A673 (cell line): ENCODE results near the gene BMPR1B.

Source experiments
- EZH2 ChIP-seq: fragments of 200-600 bp; sonication (generic); IDR thresholded peaks from 2 replicates; pipeline ENCODE4 v1.6.1; 2017; ENCODE audit warnings: borderline replicate concordance, low read depth, mild to moderate bottlenecking, mixed read lengths, antibody characterized with exemption, low read length; ENCODE audit not compliant: poor library complexity, severe bottlenecking
- TF ChIP-seq, protein P1 (sequence below): fragments of 300-800, 200-600 bp; sonication (generic); conservative IDR thresholded peaks from 2 replicates; pipeline ENCODE4 v1.5.1; 2017; ENCODE audit warnings: low read depth, mild to moderate bottlenecking, antibody characterized with exemption, low read length, moderate library complexity, mixed read lengths

GRCh38 chr4:95018785-95019184, 261.0 kb downstream of the BMPR1B start:
- TF ChIP-seq, protein P1, sequence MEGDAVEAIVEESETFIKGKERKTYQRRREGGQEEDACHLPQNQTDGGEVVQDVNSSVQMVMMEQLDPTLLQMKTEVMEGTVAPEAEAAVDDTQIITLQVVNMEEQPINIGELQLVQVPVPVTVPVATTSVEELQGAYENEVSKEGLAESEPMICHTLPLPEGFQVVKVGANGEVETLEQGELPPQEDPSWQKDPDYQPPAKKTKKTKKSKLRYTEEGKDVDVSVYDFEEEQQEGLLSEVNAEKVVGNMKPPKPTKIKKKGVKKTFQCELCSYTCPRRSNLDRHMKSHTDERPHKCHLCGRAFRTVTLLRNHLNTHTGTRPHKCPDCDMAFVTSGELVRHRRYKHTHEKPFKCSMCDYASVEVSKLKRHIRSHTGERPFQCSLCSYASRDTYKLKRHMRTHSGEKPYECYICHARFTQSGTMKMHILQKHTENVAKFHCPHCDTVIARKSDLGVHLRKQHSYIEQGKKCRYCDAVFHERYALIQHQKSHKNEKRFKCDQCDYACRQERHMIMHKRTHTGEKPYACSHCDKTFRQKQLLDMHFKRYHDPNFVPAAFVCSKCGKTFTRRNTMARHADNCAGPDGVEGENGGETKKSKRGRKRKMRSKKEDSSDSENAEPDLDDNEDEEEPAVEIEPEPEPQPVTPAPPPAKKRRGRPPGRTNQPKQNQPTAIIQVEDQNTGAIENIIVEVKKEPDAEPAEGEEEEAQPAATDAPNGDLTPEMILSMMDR: no peak
- no peak for TF ChIP-seq EZH2
